ENCODE data around the gene EPS15. TPM values are rescaled to one million over a fixed set of nuclear protein-coding genes. Genes with fewer than 3 reads are reported as not detected.

Gene EPS15
- total and polyA plus RNA-seq, 10 donors: 24.2 to 142 (median 126) TPM

DNA sequence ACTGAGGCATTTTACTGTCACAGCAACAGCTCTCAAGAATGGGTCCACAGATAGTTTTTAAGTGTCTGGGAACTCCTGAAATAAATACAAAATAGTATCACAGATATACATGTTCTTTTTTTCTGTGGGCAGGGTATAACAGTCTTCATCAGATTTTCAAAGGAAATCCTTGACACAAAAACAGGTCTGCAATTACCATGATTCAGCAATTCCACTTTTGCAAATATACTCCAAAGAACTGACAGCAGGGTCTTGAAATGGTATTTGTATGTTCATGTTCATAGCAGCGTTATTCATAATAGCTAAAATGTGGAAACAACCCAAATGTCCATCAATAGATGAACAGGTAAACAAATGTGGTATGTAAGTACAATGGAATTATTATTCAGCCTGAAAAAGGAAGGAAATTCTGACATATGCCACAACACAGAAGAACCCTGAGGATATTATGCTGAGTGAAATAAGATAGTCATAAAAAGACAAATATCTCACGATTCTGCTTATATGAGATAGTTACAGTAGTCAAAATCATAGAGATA lies 85.0 kb downstream of the EPS15 start:
- Histone ChIP-seq H3K36me3 (peaks cover 0 to 69% (median 15%) of the 10 kb centered on the region in 6 donors), H3K4me1 (peaks cover 24 to 66% (median 51%) of the 10 kb centered on the region in 6 donors), H3K27ac (peak overlapping the region; percentile 43 to 85 (median 76)), H3K9me3 (peaks cover 0 to 1% (median 0%) of the 10 kb centered on the region in 8 donors), H3K4me3 (peak overlapping the region in 1 of 8 donors; percentile 40), H3K27me3 (replicated peaks in 1 of 7) (no peaks in the 10 kb centered on the region)
- TF ChIP-seq POLR2AphosphoS5 (IDR thresholded peaks at IDR 0.05) (no peak), POLR2A (IDR thresholded peaks at IDR 0.05) (no peak)
- TF ChIP-seq, protein P1, sequence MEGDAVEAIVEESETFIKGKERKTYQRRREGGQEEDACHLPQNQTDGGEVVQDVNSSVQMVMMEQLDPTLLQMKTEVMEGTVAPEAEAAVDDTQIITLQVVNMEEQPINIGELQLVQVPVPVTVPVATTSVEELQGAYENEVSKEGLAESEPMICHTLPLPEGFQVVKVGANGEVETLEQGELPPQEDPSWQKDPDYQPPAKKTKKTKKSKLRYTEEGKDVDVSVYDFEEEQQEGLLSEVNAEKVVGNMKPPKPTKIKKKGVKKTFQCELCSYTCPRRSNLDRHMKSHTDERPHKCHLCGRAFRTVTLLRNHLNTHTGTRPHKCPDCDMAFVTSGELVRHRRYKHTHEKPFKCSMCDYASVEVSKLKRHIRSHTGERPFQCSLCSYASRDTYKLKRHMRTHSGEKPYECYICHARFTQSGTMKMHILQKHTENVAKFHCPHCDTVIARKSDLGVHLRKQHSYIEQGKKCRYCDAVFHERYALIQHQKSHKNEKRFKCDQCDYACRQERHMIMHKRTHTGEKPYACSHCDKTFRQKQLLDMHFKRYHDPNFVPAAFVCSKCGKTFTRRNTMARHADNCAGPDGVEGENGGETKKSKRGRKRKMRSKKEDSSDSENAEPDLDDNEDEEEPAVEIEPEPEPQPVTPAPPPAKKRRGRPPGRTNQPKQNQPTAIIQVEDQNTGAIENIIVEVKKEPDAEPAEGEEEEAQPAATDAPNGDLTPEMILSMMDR (IDR thresholded peaks at IDR 0.05 in 8 of 11, conservative IDR thresholded peaks at IDR 0.05 in 3 of 11): no peak
- DNase-seq: no peak
- WGBS, 5 donors: 30 to 40% (median 32%) methylated on average over 2 of the region's 2 CpGs
- intact Hi-C loops (cut with DNase I; ENCODE audit: low total_unique reads): no loop called here

DNA sequence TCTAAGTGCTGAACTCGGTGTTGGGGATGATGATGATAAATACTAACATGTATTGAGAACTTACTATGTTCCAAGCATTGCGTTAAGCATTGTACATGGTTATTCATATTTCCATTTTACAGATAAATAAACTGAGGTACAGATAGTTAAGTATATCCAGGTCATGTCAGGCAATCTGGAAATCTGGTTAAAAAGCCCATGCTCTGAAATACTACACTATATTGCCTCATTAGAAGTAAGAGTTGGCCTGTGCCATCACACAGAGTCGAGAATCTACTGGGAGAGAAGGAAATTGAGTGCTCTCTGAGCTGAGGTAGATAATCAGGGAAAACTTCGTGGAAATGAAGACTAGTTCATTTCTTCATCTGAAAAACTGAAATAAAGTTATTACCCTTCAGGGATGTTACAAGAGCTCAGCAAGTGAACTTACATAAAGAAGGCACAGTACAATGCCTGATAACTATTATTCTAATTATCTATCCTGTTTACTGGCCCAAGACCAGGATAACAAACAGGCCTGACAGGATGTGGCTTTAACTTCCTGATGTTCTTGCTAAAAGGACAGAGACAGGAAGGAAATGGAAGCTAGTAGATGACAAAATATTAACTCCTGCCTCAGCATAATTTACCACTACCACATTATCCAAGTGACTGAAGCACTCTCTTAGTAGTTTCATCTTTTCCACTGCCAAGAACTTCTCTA lies 85.6 kb downstream of the EPS15 start:
- Histone ChIP-seq H3K9me3 (peaks cover 0 to 7% (median 2%) of the 10 kb centered on the region in 8 donors), H3K27me3 (replicated peaks in 1 of 7) (no peaks in the 10 kb centered on the region), H3K27ac (peak overlapping the region; percentile 43 to 85 (median 76)), H3K36me3 (peaks cover 0 to 69% (median 15%) of the 10 kb centered on the region in 6 donors), H3K4me3 (peak overlapping the region in 1 of 8 donors; percentile 40), H3K4me1 (peaks cover 24 to 65% (median 49%) of the 10 kb centered on the region in 6 donors)
- TF ChIP-seq, protein P1 (IDR thresholded peaks at IDR 0.05 in 8 of 11, conservative IDR thresholded peaks at IDR 0.05 in 3 of 11): no peak
- TF ChIP-seq POLR2AphosphoS5 (IDR thresholded peaks at IDR 0.05): peak in 1 of 3 donors; percentile 64
- 58 to 73% (median 63%) methylated on average over 4 of the region's 4 CpGs for WGBS, 5 donors
- no peak for DNase-seq
- intact Hi-C loops (cut with DNase I; ENCODE audit: low total_unique reads): no loop called here

DNA sequence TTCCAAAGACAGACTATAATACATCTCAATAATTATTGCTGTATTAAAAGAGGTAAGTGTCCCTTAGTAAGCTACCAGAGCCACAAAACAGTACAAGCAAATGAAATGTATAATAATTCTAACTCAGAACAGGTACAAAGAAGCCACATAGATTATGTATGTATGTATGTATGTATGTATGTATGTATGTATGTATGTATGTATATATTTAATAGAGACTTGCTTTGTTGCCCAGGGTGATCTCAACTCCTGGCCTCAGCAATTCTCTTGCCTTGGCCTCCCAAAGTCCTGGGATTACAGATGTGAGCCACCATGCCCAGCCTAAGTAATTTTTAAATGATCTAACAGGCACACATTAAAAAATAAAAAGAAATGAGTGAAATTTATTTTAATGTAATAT lies 86.9 kb downstream of the EPS15 start:
- Histone ChIP-seq H3K27me3 (replicated peaks in 1 of 7) (no peaks in the 10 kb centered on the region), H3K4me3 (no peak overlapping the region), H3K36me3 (peaks cover 0 to 71% (median 21%) of the 10 kb centered on the region in 6 donors), H3K27ac (peak overlapping the region in 3 of 8 donors; percentile 78 to 85 (median 82)), H3K9me3 (peaks cover 0 to 17% (median 11%) of the 10 kb centered on the region in 8 donors), H3K4me1 (peaks cover 24 to 65% (median 49%) of the 10 kb centered on the region in 6 donors)
- intact Hi-C loops (cut with DNase I; ENCODE audit: low total_unique reads): no loop called here
- DNase-seq: no peak
- TF ChIP-seq POLR2AphosphoS5 (IDR thresholded peaks at IDR 0.05) (no peak), POLR2A (IDR thresholded peaks at IDR 0.05) (no peak)
- TF ChIP-seq, protein P1 (IDR thresholded peaks at IDR 0.05 in 8 of 11, conservative IDR thresholded peaks at IDR 0.05 in 3 of 11): no peak

DNA sequence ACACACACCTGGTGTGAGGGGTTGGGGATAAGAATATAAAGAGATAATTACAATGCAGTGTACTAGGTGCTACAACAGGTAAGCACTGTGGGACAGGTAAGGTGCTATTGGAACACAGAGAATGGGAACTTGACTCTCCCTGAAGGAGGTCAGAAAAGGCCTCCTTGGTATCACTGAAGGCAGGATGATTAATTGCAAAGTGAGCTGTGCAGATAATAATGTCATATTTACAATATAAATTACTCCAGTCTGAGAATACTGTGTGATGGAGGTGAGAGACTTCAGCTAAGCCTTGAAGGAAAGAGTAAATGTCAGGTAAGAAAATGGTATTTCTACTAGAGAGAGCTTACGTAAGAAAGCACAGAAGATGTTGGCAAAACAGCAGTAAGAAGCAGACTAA lies 91.6 kb downstream of the EPS15 start:
- DNase-seq: no peak
- 94 to 98% (median 95%) methylated on average over 1 of the region's 1 CpG for WGBS, 5 donors
- no peak overlapping the region for H3K27ac ChIP-seq
- intact Hi-C loops (cut with DNase I; ENCODE audit: low total_unique reads): no loop called here
- peaks cover 8 to 59% (median 27%) of the 10 kb centered on the region in 6 donors for H3K4me1 ChIP-seq
- peaks cover 0 to 79% (median 16%) of the 10 kb centered on the region in 6 donors for H3K36me3 ChIP-seq
- H3K4me3 ChIP-seq: no peak overlapping the region
- no peaks in the 10 kb centered on the region for H3K27me3 ChIP-seq (replicated peaks in 1 of 7)
- peaks cover 0 to 17% (median 11%) of the 10 kb centered on the region in 8 donors for H3K9me3 ChIP-seq
- TF ChIP-seq POLR2A (IDR thresholded peaks at IDR 0.05) (no peak), POLR2AphosphoS5 (IDR thresholded peaks at IDR 0.05) (no peak)
- TF ChIP-seq, protein P1 (IDR thresholded peaks at IDR 0.05 in 8 of 11, conservative IDR thresholded peaks at IDR 0.05 in 3 of 11): no peak

Measured in spleen (tissue), 11 donors.